DOHH2 (cell line): ENCODE data around the gene TRIM62.
"Not testable (repeated sequence)": the region's sequence is repeated elsewhere in the genome, so short reads cannot be mapped to it uniquely, and the experiment has no call there.

Source experiments
- H3F3A ChIP-seq: fragments of 200-600 bp; sonication (generic), shearing (Covaris generic); 2 replicates; pipeline ENCODE4 v1.6.0; 2016; ENCODE audit warnings: antibody characterized with exemption, mild to moderate bottlenecking; ENCODE audit not compliant: control insufficient read depth, insufficient read depth
- H3K27ac ChIP-seq: fragments of 200-600 bp; sonication (generic); 2 replicates; pipeline ENCODE4 v1.5.1; 2014; ENCODE audit warnings: low read depth, mild to moderate bottlenecking, low read length, moderate library complexity
- H3K27me3 ChIP-seq: fragments of 200-600 bp; sonication (generic); 2 replicates; pipeline ENCODE4 v1.6.1; 2014; ENCODE audit warnings: mild to moderate bottlenecking, low read length, mixed read lengths; ENCODE audit not compliant: control insufficient read depth
- H3K36me3 ChIP-seq: fragments of 200-600 bp; sonication (generic); 2 replicates; pipeline ENCODE4 v1.6.1; 2014; ENCODE audit warnings: mild to moderate bottlenecking, low read length, moderate library complexity, mixed read lengths; ENCODE audit not compliant: control insufficient read depth
- H3K4me1 ChIP-seq: fragments of 200-600 bp; sonication (generic); 2 replicates; pipeline ENCODE4 v1.6.1; 2014; ENCODE audit warnings: mild to moderate bottlenecking, low read length, mixed read lengths; ENCODE audit not compliant: control insufficient read depth
- H3K4me2 ChIP-seq: fragments of 200-600 bp; sonication (generic); 2 replicates; pipeline ENCODE4 v1.6.0; 2014; ENCODE audit warnings: mild to moderate bottlenecking, low read length, moderate library complexity
- H3K4me3 ChIP-seq: fragments of 200-600 bp; sonication (generic); 2 replicates; pipeline ENCODE4 v1.5.1; 2014; ENCODE audit warnings: mild to moderate bottlenecking, low read length, mixed read lengths
- H3K79me2 ChIP-seq: fragments of 200-600 bp; sonication (generic); 2 replicates; pipeline ENCODE4 v1.6.1; 2014; ENCODE audit warnings: mild to moderate bottlenecking, low read length, mixed read lengths; ENCODE audit not compliant: control insufficient read depth
- H3K9me2 ChIP-seq: fragments of 200-600 bp; sonication (generic); replicated peaks from 2 replicates; pipeline ENCODE4 v1.6.1; 2014; ENCODE audit warnings: mild to moderate bottlenecking, low read length, mixed read lengths; ENCODE audit not compliant: control insufficient read depth
- H3K9me3 ChIP-seq: fragments of 200-600 bp; sonication (generic); 2 replicates; pipeline ENCODE4 v1.6.1; 2014; ENCODE audit warnings: antibody characterized with exemption, low read length, mixed read lengths; ENCODE audit not compliant: control insufficient read depth, insufficient read depth
- H4K20me1 ChIP-seq: fragments of 200-600 bp; sonication (generic); 2 replicates; pipeline ENCODE4 v1.6.0; 2014; ENCODE audit warnings: low read depth, mild to moderate bottlenecking, antibody characterized with exemption, low read length, moderate library complexity; ENCODE audit not compliant: control insufficient read depth, insufficient read depth
- EZH2phosphoT487 ChIP-seq: fragments of 200-600 bp; sonication (generic); IDR thresholded peaks from 2 replicates; pipeline ENCODE4 v1.6.1; 2017; ENCODE audit warnings: borderline replicate concordance, mild to moderate bottlenecking, antibody characterized with exemption, low read length, moderate library complexity, mixed read lengths
- TF ChIP-seq, protein P1 (sequence below): fragments of 200-600 bp; sonication (generic); IDR thresholded peaks from one replicate; pipeline ENCODE4 v1.5.1; 2014; ENCODE audit warnings: antibody characterized with exemption, mild to moderate bottlenecking, low read depth, low read length; ENCODE audit not compliant: poor library complexity, severe bottlenecking

TRIM62 gene

DNA sequence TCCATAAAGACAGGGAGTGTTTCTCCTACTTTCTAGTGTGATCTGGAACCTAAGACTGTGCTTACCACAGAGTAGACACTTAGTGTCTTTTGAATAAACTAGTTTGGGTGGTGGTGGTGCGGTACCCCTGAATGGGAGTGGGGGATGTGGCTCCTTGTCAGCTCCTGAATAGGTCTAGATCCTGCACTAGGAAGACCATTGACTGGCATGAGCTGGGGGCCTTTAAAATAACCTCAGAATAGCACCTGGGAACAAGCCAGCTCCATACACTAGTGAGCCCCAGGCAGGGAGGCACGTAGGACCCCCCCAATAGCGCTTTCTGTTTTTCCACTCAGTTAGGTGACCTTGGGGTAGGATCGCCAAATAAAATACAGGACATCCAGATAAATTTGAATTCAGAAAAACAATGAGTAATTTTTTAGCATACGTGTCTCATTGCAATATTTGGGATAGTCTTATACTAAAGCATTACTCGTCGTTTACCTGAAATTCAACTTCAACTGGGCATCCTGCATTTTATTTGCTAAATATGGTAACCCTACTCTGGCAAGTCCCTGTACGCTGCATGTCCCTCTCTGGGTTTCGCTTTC is 55.3 kb downstream of the TRIM62 start:
- Histone ChIP-seq H3K36me3 (no peaks in the 10 kb centered on the region), H3K4me1 (peaks cover 14% of the 10 kb centered on the region), H3K9me3 (peaks cover 12% of the 10 kb centered on the region; the same call in 1 of the 2 replicates), H3K9me2 (no peaks in the 10 kb centered on the region), H4K20me1 (no peaks in the 10 kb centered on the region), H3F3A (no peaks in the 10 kb centered on the region), H3K4me3 (peak overlapping the region; percentile 73), H3K79me2 (no peaks in the 10 kb centered on the region), H3K27ac (no peak overlapping the region), H3K4me2 (peak overlapping the region; percentile 71), H3K27me3 (peaks cover 6% of the 10 kb centered on the region)
- TF ChIP-seq, protein P1, sequence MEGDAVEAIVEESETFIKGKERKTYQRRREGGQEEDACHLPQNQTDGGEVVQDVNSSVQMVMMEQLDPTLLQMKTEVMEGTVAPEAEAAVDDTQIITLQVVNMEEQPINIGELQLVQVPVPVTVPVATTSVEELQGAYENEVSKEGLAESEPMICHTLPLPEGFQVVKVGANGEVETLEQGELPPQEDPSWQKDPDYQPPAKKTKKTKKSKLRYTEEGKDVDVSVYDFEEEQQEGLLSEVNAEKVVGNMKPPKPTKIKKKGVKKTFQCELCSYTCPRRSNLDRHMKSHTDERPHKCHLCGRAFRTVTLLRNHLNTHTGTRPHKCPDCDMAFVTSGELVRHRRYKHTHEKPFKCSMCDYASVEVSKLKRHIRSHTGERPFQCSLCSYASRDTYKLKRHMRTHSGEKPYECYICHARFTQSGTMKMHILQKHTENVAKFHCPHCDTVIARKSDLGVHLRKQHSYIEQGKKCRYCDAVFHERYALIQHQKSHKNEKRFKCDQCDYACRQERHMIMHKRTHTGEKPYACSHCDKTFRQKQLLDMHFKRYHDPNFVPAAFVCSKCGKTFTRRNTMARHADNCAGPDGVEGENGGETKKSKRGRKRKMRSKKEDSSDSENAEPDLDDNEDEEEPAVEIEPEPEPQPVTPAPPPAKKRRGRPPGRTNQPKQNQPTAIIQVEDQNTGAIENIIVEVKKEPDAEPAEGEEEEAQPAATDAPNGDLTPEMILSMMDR = no peak
- no peak for TF ChIP-seq EZH2phosphoT487

DNA sequence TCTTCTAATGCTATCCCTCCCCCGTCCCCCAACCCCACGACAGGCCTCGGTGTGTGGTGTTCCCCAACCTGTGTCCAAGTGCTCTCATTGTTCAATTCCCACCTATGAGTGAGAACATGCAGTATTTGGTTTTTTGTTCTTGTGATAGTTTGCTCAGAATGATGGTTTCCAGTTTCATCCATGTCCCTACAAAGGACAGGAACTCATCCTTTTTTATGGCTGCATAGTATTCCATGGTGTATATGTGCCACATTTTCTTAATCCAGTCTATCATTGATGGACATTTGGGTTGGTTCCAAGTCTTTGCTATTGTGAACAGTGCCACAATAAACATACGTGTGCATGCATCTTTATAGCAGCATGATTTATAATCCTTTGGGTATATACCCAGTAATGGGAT is 57.2 kb downstream of the TRIM62 start:
- H3K4me2 ChIP-seq, H3K27me3 ChIP-seq, H3K4me3 ChIP-seq, H3K79me2 ChIP-seq, H3K9me2 ChIP-seq, H3K27ac ChIP-seq, H3K36me3 ChIP-seq, H4K20me1 ChIP-seq, H3F3A ChIP-seq: not testable (repeated sequence)
- Histone ChIP-seq H3K9me3 (peaks cover 12% of the 10 kb centered on the region; the same call in 1 of the 2 replicates), H3K4me1 (peaks cover 14% of the 10 kb centered on the region)

DNA sequence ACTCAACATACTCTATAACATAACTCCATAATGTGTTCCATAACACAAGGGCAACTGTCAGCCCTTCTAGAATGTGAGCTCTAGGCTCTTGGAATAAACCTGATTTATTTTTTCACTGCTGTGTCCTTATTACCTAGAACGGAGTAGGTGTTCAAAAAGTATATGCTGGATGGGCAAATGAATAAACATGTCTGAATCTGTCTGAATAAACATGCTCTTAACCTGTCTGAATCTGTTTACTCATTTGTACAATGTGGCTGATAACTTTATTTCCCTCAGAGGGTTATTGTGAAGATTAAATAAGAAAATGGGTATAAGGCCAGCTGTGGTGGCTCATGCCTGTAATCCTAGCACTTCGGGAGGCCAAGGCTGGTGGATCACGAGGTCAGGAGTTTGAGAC is 58.6 kb downstream of the TRIM62 start:
- Histone ChIP-seq H3K79me2 (no peaks in the 10 kb centered on the region), H3K9me3 (peaks cover 12% of the 10 kb centered on the region; the same call in 1 of the 2 replicates), H3F3A (no peaks in the 10 kb centered on the region), H3K4me2 (no peak overlapping the region), H3K36me3 (no peaks in the 10 kb centered on the region), H3K27me3 (peaks cover 6% of the 10 kb centered on the region), H3K4me1 (peaks cover 14% of the 10 kb centered on the region), H3K27ac (no peak overlapping the region), H3K9me2 (no peaks in the 10 kb centered on the region), H4K20me1 (no peaks in the 10 kb centered on the region), H3K4me3 (no peak overlapping the region)
- TF ChIP-seq, protein P1 = no peak
- TF ChIP-seq EZH2phosphoT487 = no peak

DNA sequence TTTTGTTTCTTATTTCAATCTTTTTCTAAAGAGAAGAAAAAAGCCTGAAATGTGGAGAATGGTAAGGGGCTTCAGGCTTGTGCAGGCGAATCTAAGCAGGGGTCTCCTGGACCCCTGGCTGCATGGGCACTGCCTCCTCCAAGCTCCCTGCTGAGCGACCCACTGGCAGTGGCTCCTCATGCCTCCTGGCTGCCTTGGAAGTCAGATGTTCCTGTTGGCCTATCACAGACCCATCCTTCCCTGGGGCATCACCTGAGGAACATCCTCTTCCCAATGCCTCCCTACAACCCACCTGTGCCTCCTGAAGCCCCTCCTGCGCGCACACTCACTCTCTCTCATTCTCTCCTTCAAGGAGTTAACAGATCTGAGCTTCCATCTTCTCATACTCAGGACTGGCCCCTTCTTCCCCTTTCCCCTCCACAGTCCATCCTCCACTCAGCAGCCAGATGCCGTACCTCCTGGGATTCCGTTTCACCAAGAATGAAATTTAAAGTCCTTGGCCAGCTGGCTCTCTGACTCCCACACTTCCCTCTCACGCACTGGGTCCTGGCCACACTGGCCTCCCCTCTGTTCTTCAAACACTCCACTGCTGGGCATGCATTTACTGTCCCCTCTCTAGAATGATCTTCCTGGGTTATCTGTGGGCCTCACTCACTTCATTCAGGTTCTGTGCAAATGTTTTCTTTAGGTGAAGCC is 59.2 kb downstream of the TRIM62 start:
- H3K9me2 ChIP-seq = no peaks in the 10 kb centered on the region
- H3F3A ChIP-seq = no peaks in the 10 kb centered on the region
- no peaks in the 10 kb centered on the region for H4K20me1 ChIP-seq
- TF ChIP-seq EZH2phosphoT487 = no peak
- TF ChIP-seq, protein P1 = no peak
- no peaks in the 10 kb centered on the region for H3K79me2 ChIP-seq
- H3K27me3 ChIP-seq = peaks cover 6% of the 10 kb centered on the region
- no peak overlapping the region for H3K4me2 ChIP-seq
- H3K4me1 ChIP-seq = peaks cover 12% of the 10 kb centered on the region
- H3K27ac ChIP-seq = no peak overlapping the region
- no peak overlapping the region for H3K4me3 ChIP-seq
- peaks cover 12% of the 10 kb centered on the region; the same call in 1 of the 2 replicates for H3K9me3 ChIP-seq
- no peaks in the 10 kb centered on the region for H3K36me3 ChIP-seq
